Subcutaneous abdominal adipose tissue (tissue), 5 donors: ENCODE measurements around the gene ADAMTS8.

Experiments used
- H3K27ac ChIP-seq: one replicate; pipeline ENCODE4 v1.7.0; 2013; ENCODE audit warnings: low read depth, mild to moderate bottlenecking, inconsistent platforms, low read length, moderate library complexity
- H3K27me3 ChIP-seq, 5 donors: one replicate each; pipeline ENCODE4 v1.7.0; 2013; ENCODE audit warnings: low read length in 5 of 5, inconsistent platforms in 1 of 5; ENCODE audit not compliant: control insufficient read depth in 5 of 5, insufficient read depth in 4 of 5
- H3K36me3 ChIP-seq, 5 donors: one replicate each; pipeline ENCODE4 v1.7.0; 2013; ENCODE audit warnings: low read length in 5 of 5; ENCODE audit not compliant: control insufficient read depth in 5 of 5, insufficient read depth in 5 of 5
- H3K4me1 ChIP-seq, 5 donors: one replicate each; pipeline ENCODE4 v1.7.0; 2013; ENCODE audit warnings: low read length in 5 of 5, mild to moderate bottlenecking in 3 of 5, moderate library complexity in 1 of 5; ENCODE audit not compliant: control insufficient read depth in 5 of 5, insufficient read depth in 5 of 5
- H3K4me3 ChIP-seq, 5 donors: one replicate each; pipeline ENCODE4 v1.7.0; 2013; ENCODE audit warnings: low read length in 5 of 5, low read depth in 1 of 5
- H3K9ac ChIP-seq, 5 donors: one replicate each; pipeline ENCODE4 v1.7.0; 2013; ENCODE audit warnings: low read length in 5 of 5, mild to moderate bottlenecking in 4 of 5, moderate library complexity in 3 of 5
- H3K9me3 ChIP-seq, 5 donors: one replicate each; pipeline ENCODE4 v1.7.0; 2013; ENCODE audit warnings: low read length in 5 of 5; ENCODE audit not compliant: control insufficient read depth in 5 of 5
- donor health status: healthy.
- donor health status: healthy.
- donor health status: healthy.
- donor health status: healthy.
- donor health status: healthy.

The ADAMTS8 gene

DNA sequence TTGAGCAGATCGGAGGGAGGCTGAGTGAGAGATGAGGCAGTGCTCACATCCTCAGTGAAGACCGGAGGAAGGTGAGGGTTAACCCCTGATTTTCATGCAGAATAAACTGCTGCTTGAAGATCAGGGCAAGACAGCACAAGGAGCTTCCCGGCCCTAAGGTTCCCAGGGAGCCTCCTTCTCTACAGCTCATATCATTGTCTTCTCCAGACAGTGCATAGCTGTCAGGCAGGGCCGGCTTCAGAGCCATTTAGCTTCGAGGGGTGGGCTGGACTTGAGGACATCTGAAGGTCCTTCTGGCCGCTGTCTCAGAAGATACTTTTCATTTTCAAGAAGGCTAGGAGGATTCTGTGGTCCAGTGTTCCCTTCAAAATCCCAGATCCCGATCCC lies 7.2 kb downstream of the ADAMTS8 start:
- Histone ChIP-seq H3K36me3 (no peaks in the 10 kb centered on the region), H3K4me1 (peaks cover 0 to 13% (median 7%) of the 10 kb centered on the region in 5 donors), H3K9ac (no peak overlapping the region), H3K9me3 (no peaks in the 10 kb centered on the region), H3K27me3 (peaks cover 0 to 33% (median 15%) of the 10 kb centered on the region in 5 donors), H3K27ac (no peak overlapping the region), H3K4me3 (no peak overlapping the region)

DNA sequence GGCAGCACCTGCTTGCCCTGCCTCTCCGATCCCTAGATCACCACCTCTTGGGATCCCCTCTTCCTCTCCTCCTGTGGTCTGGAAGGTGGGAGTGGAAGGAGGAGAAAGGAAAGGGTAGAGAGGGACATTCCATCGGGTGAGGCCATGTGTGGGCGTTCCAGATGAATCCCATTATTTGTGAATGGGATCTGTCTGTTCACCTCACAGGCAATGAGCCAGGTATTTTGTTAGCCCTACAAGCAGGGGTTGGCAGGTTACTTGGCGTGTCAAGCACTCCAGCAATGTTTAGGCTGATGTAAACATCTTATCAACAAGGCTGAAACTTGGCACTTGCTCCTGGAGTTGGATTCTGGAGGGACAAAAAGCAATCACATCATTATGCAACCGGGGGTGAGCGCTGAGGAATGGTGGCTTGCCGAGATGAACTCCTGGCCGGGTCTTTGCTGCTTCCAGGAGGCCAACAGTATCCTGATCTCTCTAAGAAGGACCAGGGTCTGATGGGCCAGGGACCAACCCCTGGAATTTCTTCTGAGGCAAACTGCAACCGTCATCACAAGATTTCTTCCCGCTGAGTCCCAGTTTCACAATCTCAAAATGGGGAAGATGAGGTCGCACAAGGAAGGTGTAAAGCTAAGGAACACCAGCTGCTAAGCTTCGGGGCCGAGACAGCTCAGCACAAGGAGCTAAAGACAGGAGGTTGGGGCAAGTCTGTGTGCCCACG lies 7.8 kb downstream of the ADAMTS8 start:
- no peak overlapping the region for H3K4me3 ChIP-seq
- no peak overlapping the region for H3K27ac ChIP-seq
- peaks cover 0 to 29% (median 14%) of the 10 kb centered on the region in 5 donors for H3K27me3 ChIP-seq
- no peaks in the 10 kb centered on the region for H3K9me3 ChIP-seq
- H3K9ac ChIP-seq = no peak overlapping the region
- H3K4me1 ChIP-seq = peaks cover 0 to 13% (median 7%) of the 10 kb centered on the region in 5 donors
- no peaks in the 10 kb centered on the region for H3K36me3 ChIP-seq

DNA sequence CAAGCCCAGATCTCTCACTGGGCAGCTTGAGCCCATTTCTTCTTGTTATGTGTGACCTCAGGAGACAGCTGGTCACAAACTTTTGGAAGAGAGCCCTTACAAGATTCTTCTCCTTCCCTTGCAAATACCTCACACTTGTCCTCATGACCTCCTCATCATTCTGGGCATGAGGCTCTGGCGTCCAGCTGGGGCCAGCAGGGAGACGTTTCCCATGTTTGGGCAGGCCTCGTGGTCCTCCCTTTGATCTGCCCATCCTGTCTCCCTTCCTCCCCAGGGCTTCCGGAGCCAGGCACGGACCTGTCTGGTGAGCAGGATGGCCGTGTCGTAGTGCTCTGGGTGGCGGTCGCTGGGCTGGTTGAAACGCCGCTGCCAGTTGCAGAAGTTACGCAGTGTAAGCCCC lies 9.7 kb downstream of the ADAMTS8 start:
- Histone ChIP-seq H3K9ac (no peak overlapping the region), H3K4me1 (peaks cover 0 to 13% (median 7%) of the 10 kb centered on the region in 5 donors), H3K4me3 (no peak overlapping the region), H3K36me3 (no peaks in the 10 kb centered on the region), H3K27me3 (peaks cover 2 to 26% (median 8%) of the 10 kb centered on the region in 5 donors), H3K9me3 (no peaks in the 10 kb centered on the region), H3K27ac (no peak overlapping the region)

DNA sequence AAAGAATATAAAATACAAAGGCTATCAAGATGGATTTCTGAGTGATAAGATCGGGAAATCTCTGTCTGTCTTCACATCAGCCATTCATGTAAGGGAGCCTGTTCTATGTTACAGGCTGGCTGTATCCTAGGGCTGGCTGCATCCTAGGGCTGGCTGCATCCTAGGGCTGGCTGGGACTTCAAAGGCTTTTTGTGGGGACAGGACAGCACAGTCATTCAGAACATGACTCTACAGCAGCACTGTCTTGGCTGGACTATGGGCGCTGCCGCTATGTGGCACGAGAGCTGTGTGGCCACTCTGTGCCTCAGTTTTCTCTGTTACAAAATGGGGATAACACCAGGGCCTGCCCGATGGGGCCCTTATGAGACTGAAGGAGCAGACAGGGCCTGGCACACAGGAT lies 10.2 kb downstream of the ADAMTS8 start:
- Histone ChIP-seq H3K36me3 (no peaks in the 10 kb centered on the region), H3K27me3 (peaks cover 2 to 24% (median 8%) of the 10 kb centered on the region in 5 donors), H3K27ac (no peak overlapping the region), H3K9ac (no peak overlapping the region), H3K4me3 (no peak overlapping the region), H3K9me3 (no peaks in the 10 kb centered on the region), H3K4me1 (peaks cover 0 to 13% (median 7%) of the 10 kb centered on the region in 5 donors)

DNA sequence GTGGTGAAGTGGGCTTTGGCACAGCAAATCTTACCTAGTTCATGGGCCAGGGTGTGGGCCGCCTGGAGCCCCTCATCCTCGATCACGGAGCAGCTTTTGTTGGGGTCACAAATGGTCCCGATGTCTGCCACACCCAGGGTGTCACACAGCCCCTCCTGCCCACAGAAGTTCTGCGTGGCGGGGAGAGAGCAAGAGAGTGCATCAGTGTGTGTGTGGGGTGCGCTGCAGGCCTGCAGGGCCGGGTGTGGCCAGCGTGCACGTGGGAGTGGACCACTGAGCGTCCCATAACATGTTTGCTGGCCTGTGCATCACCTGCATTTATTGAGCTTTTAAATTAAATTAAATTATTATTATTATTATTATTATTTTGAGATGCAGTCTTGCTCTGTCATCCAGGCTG lies 11.5 kb downstream of the ADAMTS8 start:
- Histone ChIP-seq H3K36me3 (no peaks in the 10 kb centered on the region), H3K4me1 (peaks cover 0 to 13% (median 7%) of the 10 kb centered on the region in 5 donors), H3K9me3 (no peaks in the 10 kb centered on the region), H3K9ac (no peak overlapping the region), H3K27me3 (peaks cover 2 to 18% (median 8%) of the 10 kb centered on the region in 5 donors), H3K27ac (no peak overlapping the region), H3K4me3 (no peak overlapping the region)

DNA sequence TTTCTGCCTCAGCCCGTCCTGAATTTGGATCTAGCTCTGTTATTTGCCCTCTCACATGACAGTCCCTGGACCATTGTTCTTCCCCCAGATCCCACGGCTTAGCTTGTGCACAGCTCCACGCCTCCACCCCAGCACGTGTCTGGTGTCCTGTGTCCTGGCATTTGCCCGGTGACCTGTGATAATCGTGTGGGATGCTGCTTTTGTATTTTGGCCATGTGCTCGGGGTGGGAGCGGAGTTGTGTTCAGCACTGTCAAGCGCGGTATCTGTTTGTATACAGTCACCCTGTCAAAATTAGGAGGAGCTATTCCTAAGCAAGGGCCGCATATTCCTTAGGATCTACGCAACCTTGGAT lies 11.9 kb downstream of the ADAMTS8 start:
- Histone ChIP-seq H3K4me1 (peaks cover 0 to 13% (median 7%) of the 10 kb centered on the region in 5 donors), H3K36me3 (no peaks in the 10 kb centered on the region), H3K9ac (no peak overlapping the region), H3K4me3 (no peak overlapping the region), H3K27ac (no peak overlapping the region), H3K27me3 (peaks cover 2 to 21% (median 8%) of the 10 kb centered on the region in 5 donors), H3K9me3 (no peaks in the 10 kb centered on the region)

DNA sequence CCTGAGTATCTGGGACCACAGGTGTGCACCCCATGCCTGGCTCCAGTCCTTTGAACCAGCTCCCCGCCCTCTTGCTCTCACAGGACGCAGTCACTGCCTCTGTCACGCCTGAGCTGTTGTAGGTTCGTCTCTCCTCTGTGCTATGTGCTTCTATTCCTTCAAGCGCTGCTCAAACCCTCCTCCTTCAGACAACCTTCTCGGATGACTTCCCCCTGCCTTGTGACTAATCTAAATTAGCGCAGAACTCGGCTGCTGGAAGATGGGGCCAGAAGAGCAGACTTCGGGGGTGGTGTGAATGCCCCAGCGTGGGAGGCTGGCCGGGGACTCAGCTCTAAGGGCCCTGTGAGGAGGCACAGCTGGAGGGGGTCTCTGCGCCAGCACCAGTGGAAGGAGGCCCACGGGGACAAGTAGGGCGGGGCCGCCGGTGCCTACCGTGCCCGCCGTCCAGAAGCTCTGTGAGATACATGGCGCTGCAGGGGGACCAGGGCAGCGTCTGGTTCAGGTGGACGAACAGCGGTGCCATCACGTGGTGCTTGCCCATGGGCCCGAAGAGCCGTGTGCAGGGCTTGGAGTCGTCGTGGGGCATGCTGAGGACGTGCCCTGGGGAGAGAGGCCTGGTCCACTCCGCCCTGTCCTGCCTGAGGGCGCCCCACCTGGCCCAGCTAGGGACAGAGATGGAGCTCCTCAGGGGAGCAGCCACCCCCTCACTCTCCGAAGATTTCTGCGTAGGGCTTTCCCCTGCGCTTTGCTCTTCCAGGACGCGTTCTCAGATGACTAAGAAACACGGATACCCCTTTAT lies 12.5 kb downstream of the ADAMTS8 start:
- Histone ChIP-seq H3K4me1 (peaks cover 0 to 10% (median 5%) of the 10 kb centered on the region in 5 donors), H3K4me3 (no peak overlapping the region), H3K9ac (no peak overlapping the region), H3K27ac (no peak overlapping the region), H3K36me3 (no peaks in the 10 kb centered on the region), H3K9me3 (no peaks in the 10 kb centered on the region), H3K27me3 (peaks cover 2 to 25% (median 8%) of the 10 kb centered on the region in 5 donors)

DNA sequence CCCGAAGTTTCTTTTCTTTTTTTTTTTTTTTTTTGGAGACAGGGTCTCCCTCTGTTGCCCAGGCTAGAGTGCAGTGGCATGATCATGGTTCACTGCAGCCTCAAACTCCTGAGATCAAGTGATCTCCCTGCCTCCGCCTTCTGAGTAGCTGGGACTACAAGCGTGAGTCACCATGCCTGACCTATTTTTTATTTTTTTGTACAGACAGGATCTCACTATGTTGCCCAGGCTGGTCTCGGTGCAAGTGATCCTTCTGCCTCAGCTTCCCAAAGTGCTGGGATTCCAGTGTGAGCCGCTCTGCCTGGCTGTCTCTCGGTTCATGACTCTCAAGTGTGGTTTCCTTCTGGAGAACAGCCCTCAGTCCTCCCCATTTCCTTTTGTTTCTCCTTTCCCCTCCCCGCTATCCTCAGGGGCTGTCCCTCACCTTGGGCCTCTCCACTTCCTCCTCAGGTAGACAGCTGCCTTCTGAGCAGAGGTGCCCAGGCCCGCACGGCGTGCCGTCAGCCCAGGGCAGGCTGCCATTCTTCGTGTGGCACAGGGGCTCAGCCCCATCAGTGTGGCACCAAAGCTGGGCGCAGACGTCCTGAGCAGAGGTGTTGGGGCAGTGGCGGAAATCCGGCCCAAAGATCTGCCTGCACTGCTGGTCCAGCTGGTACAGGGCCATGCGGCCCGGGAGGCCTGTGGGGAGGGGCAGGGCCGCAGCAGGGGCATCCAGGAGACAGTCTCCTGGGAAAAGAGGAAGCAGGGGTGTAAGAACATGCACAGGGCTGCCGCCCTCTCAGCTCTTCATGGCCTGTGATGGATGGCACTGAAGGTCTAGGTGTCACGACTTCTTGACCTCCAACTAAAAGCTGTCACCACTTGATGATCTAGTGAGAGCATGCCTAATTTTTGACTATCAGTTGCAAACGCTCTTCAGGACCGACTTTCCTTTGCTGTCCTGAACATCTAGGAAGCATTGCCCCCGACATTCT lies 14.0 kb downstream of the ADAMTS8 start:
- Histone ChIP-seq H3K4me1 (peaks cover 0 to 3% (median 0%) of the 10 kb centered on the region in 5 donors), H3K27me3 (peaks cover 2 to 27% (median 9%) of the 10 kb centered on the region in 5 donors), H3K9me3 (no peaks in the 10 kb centered on the region), H3K4me3 (no peak overlapping the region), H3K36me3 (no peaks in the 10 kb centered on the region), H3K27ac (no peak overlapping the region), H3K9ac (no peak overlapping the region)

DNA sequence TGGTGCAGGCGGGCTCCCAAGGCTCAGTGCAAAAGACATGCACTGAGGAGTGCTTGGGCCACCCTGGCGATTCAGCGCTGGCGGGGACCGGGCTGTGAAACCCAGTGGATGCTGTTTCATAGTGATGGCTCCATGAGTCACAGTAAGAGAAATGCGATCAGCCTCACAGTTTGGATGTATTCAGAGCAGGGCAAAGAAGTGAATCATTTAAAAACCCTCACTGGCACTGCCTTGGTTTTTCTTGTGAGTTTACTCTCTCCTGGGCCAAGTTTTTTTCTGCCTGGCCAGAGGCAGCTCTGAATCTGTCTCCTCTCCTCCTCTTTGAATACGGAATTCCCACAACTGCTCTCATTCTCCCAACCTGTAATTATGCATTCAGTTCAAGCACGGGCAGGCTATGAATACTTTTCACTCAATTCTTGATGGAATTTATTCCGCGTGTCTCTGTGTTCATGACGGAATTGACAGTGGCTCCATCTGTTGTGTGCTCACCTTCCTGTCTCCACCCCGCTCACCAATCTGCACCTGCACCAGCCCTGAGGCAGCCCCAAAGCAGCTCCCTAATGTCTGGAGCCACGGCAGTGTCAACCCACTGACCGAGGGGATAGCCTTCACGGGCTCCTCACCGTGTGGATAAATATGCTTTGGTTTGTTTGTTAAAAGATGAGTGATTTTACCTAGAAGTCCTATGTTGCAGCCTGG lies 14.9 kb downstream of the ADAMTS8 start:
- H3K4me1 ChIP-seq = peaks cover 0 to 2% (median 0%) of the 10 kb centered on the region in 5 donors
- H3K27me3 ChIP-seq = peaks cover 2 to 27% (median 13%) of the 10 kb centered on the region in 5 donors
- H3K36me3 ChIP-seq = no peaks in the 10 kb centered on the region
- no peaks in the 10 kb centered on the region for H3K9me3 ChIP-seq
- H3K9ac ChIP-seq = no peak overlapping the region
- no peak overlapping the region for H3K4me3 ChIP-seq
- H3K27ac ChIP-seq = no peak overlapping the region
